ENCODE data around the gene SH3BGRL3.

Gene SH3BGRL3

GRCh38 chr1:26278303-26278702, 1.6 kb upstream of the SH3BGRL3 start:
- DNase-seq = no peak

GRCh38 chr1:26278724-26279455, 996 bp upstream of the SH3BGRL3 start:
- DNase-seq = no peak

GRCh38 chr1:26280333-26281042, 602 bp downstream of the SH3BGRL3 start:
- DNase-seq = no peak

- DNase-seq = no peak
These were observed 1.4 kb downstream of the SH3BGRL3 start for GRCh38 chr1:26281091-26281958.

- peak; percentile 14 for DNase-seq
These were observed 2.1 kb downstream of the SH3BGRL3 start for GRCh38 chr1:26281971-26282370.

GRCh38 chr1:26282401-26282918, 2.6 kb downstream of the SH3BGRL3 start:
- no peak for DNase-seq

- no peak for DNase-seq
These were observed 3.5 kb downstream of the SH3BGRL3 start for GRCh38 chr1:26283279-26283853.

GRCh38 chr1:26283871-26284596, 4.1 kb downstream of the SH3BGRL3 start:
- DNase-seq = no peak

- no peak for DNase-seq
These were observed 4.9 kb downstream of the SH3BGRL3 start for GRCh38 chr1:26284597-26285347.

- no peak for DNase-seq
These were observed 5.6 kb downstream of the SH3BGRL3 start for GRCh38 chr1:26285366-26286063.

GRCh38 chr1:26286064-26286416, 6.2 kb downstream of the SH3BGRL3 start:
- DNase-seq = no peak

- no peak for DNase-seq
These were observed 7.3 kb downstream of the SH3BGRL3 start for GRCh38 chr1:26287033-26287711.

GRCh38 chr1:26287811-26288210, 7.9 kb downstream of the SH3BGRL3 start:
- DNase-seq = no peak

- no peak for DNase-seq
These were observed 8.5 kb downstream of the SH3BGRL3 start for GRCh38 chr1:26288311-26288941.

- DNase-seq = peak; percentile 15
These were observed 9.5 kb downstream of the SH3BGRL3 start for GRCh38 chr1:26289158-26290059.

- no peak for DNase-seq
These were observed 10.4 kb downstream of the SH3BGRL3 start for GRCh38 chr1:26290122-26290881.

- no peak for DNase-seq
These were observed 11.0 kb downstream of the SH3BGRL3 start for GRCh38 chr1:26290882-26291261.

- DNase-seq = no peak
These were observed 11.5 kb downstream of the SH3BGRL3 start for GRCh38 chr1:26291433-26291832.

Measured in NCI-H2171 (cell line).